GM21423 (cell line): ENCODE measurements around the gene CENPQ.

ENCODE experiments used
- ATAC-seq: cut with Tn5 transposase; IDR thresholded peaks from one replicate; pipeline ENCODE4 v1.9.1; 2021; ENCODE audit warnings: mild to moderate bottlenecking, moderate library complexity; ENCODE audit not compliant: unreplicated experiment

CENPQ gene

GRCh38 chr6:49539102-49539501, 75.9 kb downstream of the CENPQ start:
- ATAC-seq = no peak

GRCh38 chr6:49540614-49541013, 77.4 kb downstream of the CENPQ start:
- ATAC-seq = no peak

GRCh38 chr6:49541210-49541724, 78.1 kb downstream of the CENPQ start:
- no peak for ATAC-seq

GRCh38 chr6:49541936-49542335, 78.8 kb downstream of the CENPQ start:
- no peak for ATAC-seq
